NCI-H1694 (cell line): ENCODE results near the gene ARL15.
"Not testable (repeated sequence)": the region's sequence is repeated elsewhere in the genome, so short reads cannot be mapped to it uniquely, and the experiment has no call there.

ENCODE experiments used
- DNase-seq: peaks from one replicate; lab custom pipeline; 2025; lab: John Stamatoyannopoulos, UW

The ARL15 gene

DNA sequence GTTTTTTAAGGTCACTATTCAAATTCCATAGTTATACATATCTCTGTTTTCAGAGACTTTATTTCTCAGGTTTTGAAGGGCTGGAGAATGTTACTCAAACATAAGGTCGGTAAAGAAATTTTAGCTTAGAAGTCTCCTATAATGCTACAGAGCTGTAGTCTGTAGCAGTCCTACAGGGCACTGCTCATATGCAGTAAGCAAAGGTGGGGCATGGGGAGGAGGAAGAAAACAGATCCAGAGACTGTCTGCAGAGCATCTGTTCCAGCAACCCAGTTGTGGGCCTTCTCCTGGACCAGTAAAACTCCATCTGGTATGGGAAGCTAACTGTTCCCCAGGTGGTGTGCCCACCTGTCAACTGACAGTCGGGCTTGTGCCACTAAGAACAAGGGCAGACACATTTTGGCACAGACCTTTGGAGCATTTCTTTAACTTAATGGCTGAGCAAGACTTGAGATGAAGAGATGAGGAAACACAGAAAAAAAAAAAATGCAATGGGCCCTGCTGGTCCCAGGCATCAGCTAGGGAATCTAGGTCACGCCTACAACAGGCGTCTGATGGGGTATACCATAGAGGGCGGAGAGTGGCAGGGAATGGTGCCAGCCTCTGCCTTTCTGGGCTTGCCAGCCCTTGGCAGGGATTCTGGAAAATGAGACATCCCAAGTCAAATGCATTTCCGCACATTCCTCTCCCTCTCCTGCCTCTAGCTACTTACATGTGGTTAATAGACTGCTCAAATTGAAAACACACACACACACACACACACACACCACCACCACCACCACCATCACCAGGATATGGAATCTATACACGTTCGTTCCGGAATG, 218.9 kb downstream of the ARL15 start:
- DNase-seq: peak; percentile 98

DNA sequence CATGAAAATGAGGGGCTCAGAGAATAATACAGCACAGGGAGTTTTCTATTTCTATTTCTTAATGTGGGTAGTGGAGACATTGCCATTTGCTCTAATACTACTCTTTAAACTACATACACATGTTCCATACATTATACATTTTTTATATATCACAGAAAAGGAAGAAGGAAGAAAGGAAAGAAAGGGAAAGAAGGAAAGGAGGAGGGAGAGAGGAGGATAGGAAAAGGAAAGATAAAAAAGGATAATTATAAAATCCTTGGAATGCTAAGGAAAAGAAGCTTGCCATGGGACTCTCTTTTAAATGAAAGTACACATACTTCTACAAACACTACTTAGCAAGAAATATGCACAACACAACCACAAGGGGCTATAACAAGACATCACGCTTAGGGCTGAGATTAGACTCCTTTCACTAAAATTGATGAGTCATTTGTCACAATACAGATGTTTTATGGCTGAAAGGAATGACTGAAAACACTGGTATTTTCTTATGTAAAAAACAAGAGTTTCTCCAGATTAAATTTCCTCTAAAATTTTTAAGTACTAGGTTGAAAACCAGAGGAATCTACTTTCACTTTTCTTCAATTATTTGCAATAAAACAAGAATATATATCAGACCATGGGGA, 219.8 kb downstream of the ARL15 start:
- peak; percentile 37 for DNase-seq

DNA sequence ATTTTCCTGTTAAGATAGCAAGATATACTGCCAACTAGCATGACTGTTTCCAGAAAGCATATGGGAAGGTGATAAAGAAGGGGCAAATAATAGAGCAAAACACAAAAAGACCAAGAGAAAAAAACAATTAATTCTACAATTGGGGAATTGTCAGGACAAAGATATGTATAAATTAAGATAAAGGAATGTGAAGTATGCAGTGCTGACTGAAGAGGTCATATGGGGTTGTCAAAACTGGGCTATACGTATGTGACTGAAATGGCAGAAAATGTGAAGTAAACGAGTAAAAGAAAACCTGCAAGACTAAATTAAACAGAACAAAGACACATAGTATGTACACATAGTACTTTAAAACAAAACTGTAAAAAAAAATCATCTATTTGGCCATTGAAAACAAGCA, 222.3 kb downstream of the ARL15 start:
- no peak for DNase-seq

DNA sequence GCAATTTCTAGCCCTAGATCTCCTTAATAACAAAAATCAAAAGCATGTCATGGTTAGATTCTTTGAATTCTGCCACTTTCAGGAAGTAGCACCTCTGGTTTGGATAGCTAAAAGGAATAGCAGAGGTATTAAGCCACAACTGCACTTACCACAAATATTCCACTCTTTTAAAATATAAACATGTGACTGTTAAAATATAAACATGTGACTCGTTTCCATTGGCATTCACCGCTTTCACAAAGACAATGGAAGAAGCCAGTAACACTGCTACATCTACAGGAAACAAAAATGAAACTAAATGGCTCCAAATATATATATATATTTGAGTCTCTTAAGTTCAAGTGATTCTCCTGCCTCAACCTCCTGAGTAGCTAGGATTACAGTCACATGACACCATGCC, 222.9 kb downstream of the ARL15 start:
- no peak for DNase-seq

DNA sequence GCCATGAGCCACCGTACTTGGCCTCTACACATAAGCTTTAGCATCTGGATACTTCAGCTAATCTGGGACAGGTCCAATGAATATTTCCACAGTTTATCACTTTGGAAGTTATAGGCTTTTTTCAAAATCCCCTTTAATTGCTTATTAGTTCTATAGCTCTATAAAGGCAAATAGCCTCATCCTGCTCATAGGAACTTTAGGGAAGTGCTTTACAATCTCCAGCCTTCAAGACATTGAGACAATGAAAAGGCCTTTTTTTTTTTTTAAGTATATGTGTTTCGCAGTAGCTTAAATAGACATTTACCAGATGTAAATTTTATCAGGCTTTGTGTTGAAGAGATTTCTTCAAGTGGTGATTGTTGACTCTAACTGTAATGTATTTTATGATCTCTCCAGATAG, 224.2 kb downstream of the ARL15 start:
- DNase-seq: no peak

DNA sequence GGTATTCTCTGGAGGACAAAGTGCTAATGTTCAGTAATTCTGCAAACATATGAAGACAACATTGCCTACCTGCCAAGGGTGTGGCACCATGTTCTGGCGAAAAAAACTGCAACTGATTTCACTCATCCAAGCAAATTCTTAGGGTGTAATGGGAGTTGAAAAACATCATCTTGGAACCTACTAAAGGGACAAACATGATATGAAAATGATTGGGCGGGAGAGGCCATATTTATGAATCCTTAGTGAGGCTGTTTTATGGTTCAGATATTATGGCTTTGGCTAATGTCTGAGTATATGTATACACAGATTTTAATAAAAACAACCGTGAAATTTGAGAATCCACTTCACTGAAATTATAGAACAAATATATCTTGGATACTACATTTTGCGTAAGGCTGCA, 225.7 kb downstream of the ARL15 start:
- DNase-seq: no peak

DNA sequence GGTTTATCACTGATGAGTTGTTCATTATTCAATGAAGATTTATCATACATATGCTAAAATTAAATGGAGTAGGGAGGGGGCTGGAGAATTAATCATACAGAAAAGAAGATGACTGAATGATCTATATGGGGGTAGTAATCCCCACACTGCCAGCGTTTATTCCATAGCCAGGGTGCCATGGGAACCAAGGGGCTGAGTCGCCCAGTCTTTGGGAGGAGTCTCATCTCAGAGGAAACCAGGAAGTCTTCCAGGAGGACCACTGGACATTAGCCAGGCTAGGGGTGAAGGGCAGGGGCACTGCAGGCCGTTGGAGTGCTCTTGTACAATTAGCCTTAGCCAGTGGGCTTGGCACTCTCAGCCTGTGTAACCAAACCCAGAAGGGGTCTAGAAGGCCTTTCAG, 226.5 kb downstream of the ARL15 start:
- no peak for DNase-seq

DNA sequence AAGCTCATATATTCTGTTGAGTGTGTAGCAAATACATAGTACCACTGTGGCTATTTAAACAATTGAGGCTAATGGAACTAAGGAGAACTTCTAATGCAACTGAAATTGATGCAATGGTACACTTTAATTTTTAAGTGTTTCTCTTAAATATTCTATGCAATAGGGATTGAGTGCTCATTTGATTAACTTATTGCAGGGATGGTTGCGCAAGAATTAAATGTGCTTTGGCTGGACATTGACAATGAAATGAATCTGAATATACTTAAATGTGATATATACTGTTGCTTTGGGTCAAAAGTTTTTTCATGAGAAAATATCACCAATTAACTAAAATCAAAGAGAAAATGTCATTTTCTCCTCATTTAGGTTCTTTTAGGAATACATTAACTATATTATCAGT, 227.1 kb downstream of the ARL15 start:
- DNase-seq: no peak

DNA sequence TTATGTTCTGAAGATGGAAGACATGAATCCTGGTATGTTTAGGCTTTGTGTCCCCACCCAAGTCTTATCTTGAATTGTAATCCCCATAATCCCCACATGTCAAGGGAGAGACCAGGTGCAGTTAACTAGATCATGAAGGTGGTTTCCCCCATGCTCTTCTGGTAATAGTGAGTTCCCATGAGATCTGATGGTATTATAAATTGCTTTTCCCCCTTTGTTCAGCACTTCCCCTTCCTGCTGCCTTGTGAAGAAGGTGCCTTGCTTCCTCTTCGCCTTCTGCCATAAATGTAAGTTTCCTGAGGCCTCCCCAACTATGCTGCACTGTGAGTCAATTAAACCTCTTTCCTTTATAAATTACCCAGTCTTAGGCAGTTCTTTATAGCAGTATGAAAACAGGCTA, 229.0 kb downstream of the ARL15 start:
- no peak for DNase-seq

DNA sequence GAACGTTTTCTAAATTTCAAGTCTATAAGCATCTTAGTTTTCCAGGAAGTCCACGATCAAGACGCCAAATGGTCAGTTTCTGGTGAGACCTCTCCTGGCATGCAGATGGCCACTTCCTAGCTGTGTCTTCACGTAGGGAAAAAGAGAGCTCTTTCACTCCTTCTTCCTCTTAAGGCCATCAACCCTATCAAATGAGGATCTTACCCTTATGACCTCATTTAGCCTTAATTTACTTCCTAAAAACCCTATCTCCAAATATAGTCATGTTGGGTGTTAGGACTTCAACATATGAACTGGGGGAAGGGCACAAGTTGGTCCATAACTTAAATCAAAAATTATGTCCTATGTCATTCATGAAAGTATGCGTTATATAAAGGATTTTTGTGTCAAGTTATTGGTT, 229.5 kb downstream of the ARL15 start:
- DNase-seq: no peak

DNA sequence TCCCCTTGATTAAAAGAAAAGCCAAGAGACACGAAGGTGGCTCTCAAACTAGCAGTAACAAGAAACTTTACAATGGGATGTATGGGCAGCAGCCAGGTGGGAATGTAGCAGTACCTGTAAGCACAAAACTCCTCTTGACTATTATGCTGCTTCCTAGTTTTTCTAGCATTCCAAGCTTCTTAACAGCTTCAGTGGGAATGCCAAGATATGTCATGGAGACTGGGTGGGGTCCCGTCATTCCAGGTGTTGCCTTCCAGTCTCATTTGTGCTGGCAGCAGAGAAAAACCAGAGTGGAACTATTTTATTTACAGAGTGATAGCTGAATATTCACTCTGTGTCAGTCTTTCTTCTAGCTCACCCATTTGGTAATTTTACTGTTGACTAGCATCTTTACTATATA, 236.6 kb downstream of the ARL15 start:
- DNase-seq: no peak

DNA sequence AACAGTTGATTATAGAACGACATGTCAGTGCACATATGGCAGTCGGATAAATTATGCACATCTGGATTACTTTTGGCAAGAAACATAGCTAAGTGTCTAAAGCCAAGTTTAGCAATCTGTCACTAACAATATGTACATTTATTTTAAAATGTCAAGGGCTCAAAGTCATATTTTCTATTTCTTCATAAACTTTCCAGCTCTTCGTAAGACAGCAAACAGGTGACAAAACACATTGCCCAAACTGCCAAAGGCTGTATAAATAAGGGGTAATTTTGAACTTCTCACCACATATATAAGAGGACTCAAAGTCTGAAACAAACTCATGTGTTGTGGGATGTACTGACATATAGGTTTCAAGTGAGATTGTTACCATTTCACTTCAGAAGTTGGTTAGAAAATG, 237.2 kb downstream of the ARL15 start:
- DNase-seq: peak; percentile 72

DNA sequence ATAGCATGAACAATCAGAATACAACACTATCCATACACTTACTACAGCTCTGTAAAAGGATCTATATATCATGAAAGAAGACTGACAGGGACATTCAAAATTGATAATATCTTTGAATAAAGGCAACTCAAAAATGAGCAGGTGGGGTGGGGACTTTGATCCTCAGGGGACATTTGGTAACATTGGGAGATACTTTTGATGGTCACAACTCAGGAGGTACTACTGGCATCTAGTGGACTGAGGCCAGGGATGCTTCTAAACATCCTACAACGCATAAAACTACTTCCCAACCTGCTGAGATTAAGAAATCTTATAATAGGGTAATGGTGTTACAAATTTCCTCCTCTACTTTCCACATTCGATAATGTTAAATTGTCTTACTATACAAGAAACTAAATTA, 243.9 kb downstream of the ARL15 start:
- DNase-seq: no peak

DNA sequence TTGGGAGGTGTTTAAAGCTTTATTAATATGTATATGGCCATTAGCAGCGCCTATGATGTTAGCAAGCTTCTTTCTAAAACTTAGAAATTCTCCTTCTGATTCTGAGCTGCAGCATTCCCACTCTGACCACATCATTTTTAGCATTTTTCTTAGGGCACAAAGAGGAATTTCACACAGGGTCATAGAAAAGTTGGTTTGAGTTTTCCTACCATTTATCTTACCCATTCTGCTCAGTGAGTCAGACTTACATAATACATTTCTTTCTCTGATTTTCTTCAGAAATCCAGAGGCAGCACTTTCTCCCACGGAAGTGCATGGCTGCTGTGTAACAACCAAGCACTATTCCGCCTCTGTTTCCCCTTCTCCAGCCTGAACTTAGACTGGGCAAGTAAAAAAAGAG, 246.6 kb downstream of the ARL15 start:
- DNase-seq: no peak

DNA sequence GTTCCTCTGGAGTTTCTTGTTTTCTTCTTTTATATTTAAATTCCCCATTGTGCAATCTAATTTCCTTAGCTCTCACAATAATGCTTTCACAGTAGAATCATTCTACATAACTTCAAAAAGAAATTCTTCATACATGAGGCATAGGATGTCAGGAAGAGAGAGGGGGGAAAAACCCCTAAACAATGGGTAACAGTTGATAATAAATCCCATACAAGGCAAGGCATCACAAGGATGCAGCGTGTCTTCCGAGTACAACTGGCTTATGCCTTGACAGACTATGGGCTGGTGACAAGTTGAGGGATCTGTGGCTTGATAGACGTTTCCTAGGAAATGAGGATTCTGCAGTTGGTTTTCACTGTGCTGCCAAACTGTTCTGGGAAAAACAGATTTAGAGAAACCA, 247.4 kb downstream of the ARL15 start:
- no peak for DNase-seq

DNA sequence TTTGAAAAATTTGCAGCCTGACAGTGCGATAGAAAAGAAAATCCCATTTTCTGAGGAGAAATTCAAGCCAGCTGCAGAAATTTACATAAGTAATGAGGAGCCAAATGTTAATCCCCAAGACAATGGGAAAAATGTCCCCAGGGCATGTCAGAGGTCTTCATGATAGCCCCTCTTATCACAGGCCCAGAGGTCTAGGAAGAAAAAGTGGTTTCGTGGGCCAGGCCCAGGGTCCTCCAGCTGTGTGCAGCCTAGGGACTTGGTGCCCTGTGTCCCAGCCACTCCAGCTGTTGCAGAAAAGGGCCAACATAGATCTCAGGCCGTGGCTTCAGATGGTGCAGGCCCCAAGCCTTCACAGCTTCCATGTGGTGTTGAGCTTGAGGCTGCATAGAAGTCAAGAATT, 249.5 kb downstream of the ARL15 start:
- DNase-seq: not testable (repeated sequence)

DNA sequence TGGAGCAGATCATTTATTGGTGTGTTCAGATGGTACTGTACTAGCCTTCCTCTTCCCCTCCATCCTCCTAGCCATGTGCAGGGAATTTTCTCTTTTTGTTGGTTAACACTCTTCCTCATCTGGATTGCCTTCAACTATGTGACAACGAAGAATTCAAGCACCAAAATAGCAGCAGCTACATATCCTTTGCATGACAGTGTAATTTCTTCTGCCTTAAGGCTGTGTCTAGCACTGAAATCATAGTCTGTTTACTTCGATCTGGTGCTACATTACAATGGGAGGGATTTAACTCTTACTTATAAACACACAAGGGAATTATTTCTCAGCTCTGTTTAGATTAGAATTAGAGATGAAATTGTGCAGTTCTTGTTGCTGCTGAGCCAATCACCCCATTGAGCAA, 260.4 kb downstream of the ARL15 start:
- no peak for DNase-seq

DNA sequence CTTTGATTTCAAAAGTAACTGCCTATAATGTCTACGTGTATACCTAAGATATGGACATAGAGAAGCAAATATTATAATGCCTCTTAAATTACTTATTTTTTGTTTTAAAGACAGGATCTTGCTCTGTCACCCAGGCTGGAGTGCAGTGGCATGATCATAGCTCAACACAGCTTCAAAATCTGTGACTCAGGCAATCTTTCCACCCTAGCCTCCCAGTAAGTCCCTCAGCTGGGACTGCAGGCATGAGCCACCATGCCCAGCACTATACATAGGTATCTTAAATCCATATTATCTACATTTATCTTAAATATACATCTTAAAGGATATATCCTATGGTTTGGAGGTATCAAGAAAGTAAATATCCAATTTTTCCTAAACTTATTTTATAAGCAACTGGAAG, 261.2 kb downstream of the ARL15 start:
- no peak for DNase-seq

DNA sequence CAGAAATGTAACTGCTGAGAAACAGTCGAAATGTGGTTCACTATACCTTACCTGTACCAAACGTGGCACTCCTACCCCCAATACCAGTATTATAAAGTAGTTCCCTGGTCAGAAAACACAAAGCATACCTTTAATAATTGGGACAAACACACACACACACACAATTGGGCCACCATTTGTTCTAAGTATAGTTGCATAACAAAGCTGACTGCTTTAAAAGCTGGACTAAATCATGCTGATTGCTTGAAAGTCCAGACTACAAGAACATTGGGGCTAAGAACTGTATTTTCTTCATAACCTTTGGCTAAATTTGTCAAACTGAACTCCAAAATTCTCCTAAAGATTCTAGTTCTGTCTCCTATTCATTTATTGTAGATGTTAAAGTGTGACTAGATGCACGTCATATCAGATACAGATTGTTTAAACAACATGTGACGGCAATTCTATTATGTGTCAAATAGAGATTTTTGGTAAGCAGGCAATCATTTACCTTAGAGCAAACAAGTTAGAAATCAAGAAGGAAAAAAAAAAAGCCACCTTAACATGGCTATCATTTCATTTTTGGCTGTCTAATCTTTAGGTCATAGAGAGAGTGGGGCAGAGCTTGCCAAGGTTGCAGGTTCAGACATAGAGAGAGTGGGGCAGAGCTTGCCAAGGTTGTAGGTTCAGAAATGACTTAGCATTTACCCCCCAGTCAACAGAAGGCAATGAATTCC, 265.1 kb downstream of the ARL15 start:
- DNase-seq: no peak

DNA sequence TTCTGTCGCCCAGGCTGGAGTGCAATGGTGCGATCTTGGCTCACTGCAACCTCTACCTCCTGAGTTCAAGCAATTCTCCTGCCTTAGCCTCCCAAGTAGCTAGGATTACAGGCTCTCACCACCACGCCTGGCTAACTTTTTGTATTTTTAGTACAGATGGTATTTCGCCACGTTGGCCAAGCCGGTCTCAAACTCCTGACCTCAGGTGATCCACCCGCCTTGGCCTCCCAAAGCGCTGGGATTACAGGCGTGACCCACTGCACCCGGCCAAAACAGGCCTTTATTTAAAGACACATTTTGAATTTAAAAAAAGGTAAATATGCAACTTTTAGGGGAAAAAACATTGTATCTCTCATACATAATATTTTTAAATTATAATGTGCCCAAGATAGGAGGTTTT, 266.1 kb downstream of the ARL15 start:
- DNase-seq: not testable (repeated sequence)

DNA sequence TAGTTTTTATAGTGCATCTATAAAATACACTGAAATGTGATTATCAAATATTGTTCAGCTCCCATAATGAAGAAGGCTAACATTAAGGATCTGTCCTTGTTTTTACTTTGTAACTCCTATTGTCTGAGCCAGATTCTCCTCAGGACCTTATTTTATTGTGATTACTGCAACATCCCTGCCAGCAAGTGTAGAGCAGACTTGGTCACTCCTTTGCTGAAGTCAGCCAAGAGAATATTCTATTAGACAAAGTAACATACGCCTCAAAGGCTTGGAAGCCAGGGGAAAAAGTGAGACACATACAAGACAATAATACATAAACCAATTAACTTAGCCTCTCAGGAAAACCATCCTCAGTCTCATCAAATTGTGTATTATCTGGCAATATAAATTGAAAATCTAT, 269.6 kb downstream of the ARL15 start:
- no peak for DNase-seq

DNA sequence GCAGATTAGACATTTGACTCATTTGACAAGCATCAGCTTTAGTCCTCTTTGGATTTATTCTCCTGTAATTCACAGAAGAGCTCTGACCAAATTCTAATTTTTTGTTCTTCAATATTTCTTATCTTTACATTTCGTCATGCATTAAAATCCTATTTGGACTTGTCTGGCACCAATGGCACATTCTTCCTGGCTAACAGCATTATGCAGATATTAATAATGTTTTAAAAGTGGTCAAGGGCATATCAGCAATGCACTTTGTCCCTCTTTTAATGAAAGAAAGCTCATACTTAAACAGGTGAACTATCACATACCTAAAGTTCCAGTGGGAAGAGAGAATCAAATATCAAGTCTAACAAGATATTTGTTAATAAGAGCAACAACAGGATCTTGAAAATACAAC, 270.4 kb downstream of the ARL15 start:
- DNase-seq: no peak

DNA sequence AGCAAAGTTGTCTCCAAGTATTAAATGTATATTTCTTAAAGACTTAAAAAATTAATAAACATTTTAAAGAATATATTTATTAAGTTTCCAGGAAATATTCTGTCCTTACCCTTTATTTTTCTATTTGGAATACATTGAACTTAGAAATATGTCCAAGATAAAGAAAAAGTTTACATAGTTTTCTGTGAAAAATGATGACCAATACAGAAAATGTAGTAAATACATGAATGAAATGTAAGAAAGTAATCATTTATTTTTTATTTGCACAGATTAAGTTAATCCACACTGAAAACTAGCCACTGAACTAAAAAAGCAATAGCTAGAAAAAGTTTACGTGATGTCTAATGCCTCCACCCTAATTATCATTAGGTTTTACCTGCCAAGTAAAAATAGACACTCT, 273.2 kb downstream of the ARL15 start:
- DNase-seq: no peak
